Ovary (tissue), 9 donors: Measurements from ENCODE around the gene MATK. TPM values are rescaled to one million over a fixed set of nuclear protein-coding genes. Genes with fewer than 3 reads are reported as not detected.

Source experiments
- DNase-seq, 5 donors: peaks; one replicate each; pipeline ENCODE4 v3.0.0-alpha.2; 2019 to 2020
- H3K27ac ChIP-seq, 2 donors: fragments of 200-600 bp; one replicate each; pipeline versions ENCODE4 v1.5.1 to v1.8.0; 2019 to 2022
- H3K27me3 ChIP-seq: fragments of 200-600 bp; one replicate; pipeline ENCODE4 v1.8.0; 2022
- H3K36me3 ChIP-seq: fragments of 200-600 bp; sonication (generic); one replicate; pipeline ENCODE4 v1.5.1; 2019
- H3K4me1 ChIP-seq: one replicate; pipeline ENCODE4 v1.8.1; 2013; ENCODE audit warnings: mild to moderate bottlenecking, moderate library complexity; ENCODE audit not compliant: insufficient read depth
- H3K4me3 ChIP-seq: fragments of 200-600 bp; sonication (generic); one replicate; pipeline ENCODE4 v1.5.1; 2017
- H3K9me3 ChIP-seq, 2 donors: fragments of 200-600 bp in 1 of 2; sonication (generic) in 1 of 2; one replicate each; pipeline versions ENCODE4 v1.5.1 to v1.8.1; 2013 to 2019; ENCODE audit warnings: mild to moderate bottlenecking in 1 of 2, moderate library complexity in 1 of 2
- CTCF ChIP-seq, 3 donors: fragments of 450-650 bp in 2 of 3; fragments of 200-600 bp in 1 of 3; IDR thresholded peaks; one replicate each; pipeline versions ENCODE4 v1.5.1 to v1.8.0; 2016 to 2022; ENCODE audit warnings: antibody characterized with exemption in 3 of 3, mild to moderate bottlenecking in 1 of 3
- EP300 ChIP-seq: sonication (generic); formaldehyde crosslinking; IDR thresholded peaks from one replicate; pipeline ENCODE4 v1.6.1; 2017; ENCODE audit warnings: antibody characterized with exemption
- POLR2A ChIP-seq: fragments of 450-650 bp; IDR thresholded peaks from one replicate; pipeline ENCODE4 v1.6.1; 2017; ENCODE audit warnings: antibody characterized with exemption, mild to moderate bottlenecking, moderate library complexity
- WGBS, 3 donors: extraction: QIAGEN DNeasy Blood & Tissue Kit in 1 of 3; methylation state at CpG; one replicate each; pipeline versions ENCODE4 v1.1.5 to v1.1.7; 2013 to 2017; 5-methylcytosine and 5-hydroxymethylcytosine counted together
- intact Hi-C, 4 donors: fragments of 100-400 bp; cut with DNase I; formaldehyde crosslinking; loops; one replicate each; pipeline versions ENCODE4 v1.11.0 to v1.15.1; 2022 to 2023
- polyA plus RNA-seq, 2 donors: library from polyadenylated mRNA; stranded (reverse); fragments of 200-250 nt in 1 of 2; fragments of 350-450 nt in 1 of 2; fragmentation: Illumina TruSeq in 1 of 2; extraction: RNeasy Lipid Tissue Mini Kit (QIAGEN cat#74804) in 1 of 2; gene quantifications; one replicate each; pipeline ENCODE4 v1.2.3, GENCODE V29; 2013 to 2014
- total RNA-seq, 7 donors: library from RNA; depleted of rRNA in 2 of 7; stranded (reverse); fragments of >200 nt in 2 of 7; fragmentation: NEBNext Ultra II Directional in 3 of 7; extraction: Animal tissue kit (Norgen Biotek cat#: 25700) in 3 of 7; gene quantifications; one replicate each; pipeline versions ENCODE4 v1.1.0 to v1.2.4, GENCODE V29; 2016 to 2023
- donor health status: DM: no; HTN: no; CAD: no; lungs with moderate emphysema.
- donor health status: DM: no; HTN: no; CAD: no.
- donor health status: Bipolar disorder and iron deficiency.
- donor health status: DM: yes; HTN: yes; CAD: no.
- donor health status: DM: no; HTN: no; CAD: no.
- donor health status: DM: yes; HTN: yes; CAD: no.

The MATK gene
- total and polyA plus RNA-seq, 9 donors, result 0.25 to 1.4 (median 0.72) TPM

- TF ChIP-seq EP300 (no peak), POLR2A (no peak), CTCF (IDR thresholded peaks at IDR 0.05) (no peak)
- Histone ChIP-seq H3K9me3 (peaks cover 0 to 14% of the 10 kb centered on the region in 2 donors), H3K27ac (no peak overlapping the region), H3K36me3 (no peaks in the 10 kb centered on the region), H3K27me3 (no peaks in the 10 kb centered on the region), H3K4me1 (no peaks in the 10 kb centered on the region), H3K4me3 (no peak overlapping the region)
- DNase-seq, result no peak
- WGBS, 3 donors, result 95 to 99% (median 95%) methylated on average over 2 of the region's 2 CpGs
- intact Hi-C loops, result no loop called here
Observed at GRCh38 chr19:3781603-3782002, 4.6 kb downstream of the MATK start.

DNA sequence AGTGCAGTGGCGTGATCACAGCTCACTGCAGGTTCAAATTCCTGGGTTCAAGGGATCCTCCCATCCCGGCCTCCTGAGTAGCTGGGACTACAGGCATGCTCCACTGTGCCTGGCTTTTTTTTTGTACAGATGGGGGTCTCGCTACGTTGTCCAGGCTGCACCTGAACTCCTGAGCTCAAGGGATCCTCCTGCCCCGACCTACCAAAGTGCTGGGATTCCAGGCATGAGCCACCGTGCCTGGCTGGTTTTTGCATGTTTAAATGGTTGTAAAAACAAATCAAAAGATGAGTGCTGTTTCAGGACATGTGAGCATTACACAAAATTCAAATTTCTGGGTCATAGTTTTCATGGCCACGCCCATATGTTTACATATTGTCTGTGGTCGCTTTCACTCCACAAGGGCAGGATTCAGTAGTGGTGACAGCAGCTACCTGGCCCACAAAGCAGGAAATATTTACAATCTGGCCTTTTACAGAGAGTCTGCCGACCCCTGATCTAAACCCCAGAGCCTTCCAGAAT lies 5.3 kb downstream of the MATK start:
- intact Hi-C loops, result no loop called here

DNA sequence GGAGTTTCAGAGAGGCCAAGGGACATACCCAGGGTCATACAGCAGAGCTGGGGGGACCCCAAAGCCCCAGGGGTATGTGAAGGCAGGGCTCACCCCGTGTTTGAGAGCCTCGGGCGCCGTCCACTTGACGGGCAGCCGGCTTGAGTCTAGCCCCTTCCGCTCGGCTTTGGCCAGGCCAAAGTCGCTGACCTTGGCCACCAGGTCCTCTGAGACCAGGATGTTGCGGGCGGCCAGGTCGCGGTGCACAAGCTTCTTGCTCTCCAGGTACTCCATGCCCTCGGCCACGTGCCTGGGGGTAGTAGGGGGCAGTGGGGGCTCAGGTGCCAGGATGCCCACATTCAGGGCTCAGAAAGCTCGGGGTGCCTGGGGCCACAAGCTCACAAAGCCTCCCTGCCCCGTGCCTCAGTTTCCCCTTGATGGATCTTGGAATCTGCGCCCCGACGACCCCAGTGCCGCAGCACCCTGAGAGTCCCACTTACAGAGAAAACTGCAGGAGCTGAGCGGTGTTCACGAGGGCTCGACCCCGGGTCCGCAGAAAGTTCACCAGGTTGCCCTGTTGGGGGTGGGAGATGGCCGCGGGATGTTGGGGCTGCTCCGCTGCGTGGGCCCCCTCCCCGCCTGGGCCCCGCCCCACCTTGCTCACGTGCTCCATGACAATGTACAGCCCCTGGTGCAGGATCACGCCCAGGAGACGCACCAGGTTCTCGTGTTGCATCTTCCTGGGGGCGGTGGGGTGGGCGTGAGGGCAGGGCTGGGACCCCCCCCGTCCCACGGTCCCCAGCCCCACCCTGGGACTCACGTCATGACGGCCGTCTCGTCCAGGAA lies 7.1 kb downstream of the MATK start:
- no peak for TF ChIP-seq EP300
- no peak for TF ChIP-seq POLR2A
- TF ChIP-seq CTCF (IDR thresholded peaks at IDR 0.05), result no peak
- H3K27me3 ChIP-seq, result no peaks in the 10 kb centered on the region

More for the DNA sequence above, 5.3 kb downstream of the MATK start:
- Histone ChIP-seq H3K27ac (no peak overlapping the region), H3K4me3 (no peak overlapping the region), H3K9me3 (peaks cover 0 to 14% of the 10 kb centered on the region in 2 donors), H3K4me1 (no peaks in the 10 kb centered on the region), H3K36me3 (no peaks in the 10 kb centered on the region), H3K27me3 (no peaks in the 10 kb centered on the region)
- DNase-seq, result no peak
- 83 to 90% (median 86%) methylated on average over 9 of the region's 9 CpGs for WGBS, 3 donors
- no peak for TF ChIP-seq EP300
- TF ChIP-seq CTCF (IDR thresholded peaks at IDR 0.05), result no peak
- no peak for TF ChIP-seq POLR2A

GRCh38 chr19:3778104-3778867 lies 7.9 kb downstream of the MATK start:
- Histone ChIP-seq H3K9me3 (peaks cover 0 to 14% of the 10 kb centered on the region in 2 donors), H3K27me3 (no peaks in the 10 kb centered on the region), H3K36me3 (no peaks in the 10 kb centered on the region), H3K4me3 (no peak overlapping the region), H3K4me1 (no peaks in the 10 kb centered on the region), H3K27ac (no peak overlapping the region)
- no peak for DNase-seq
- no peak for TF ChIP-seq CTCF (IDR thresholded peaks at IDR 0.05)
- WGBS, 3 donors, result 74 to 81% (median 79%) methylated on average over 31 to 37 of the region's 37 CpGs
- intact Hi-C loops, result no loop called here

More for the DNA sequence above, 7.1 kb downstream of the MATK start:
- H3K9me3 ChIP-seq, result peaks cover 0 to 14% of the 10 kb centered on the region in 2 donors
- H3K4me1 ChIP-seq, result no peaks in the 10 kb centered on the region
- intact Hi-C loops, result no loop called here
- DNase-seq, result no peak
- H3K36me3 ChIP-seq, result no peaks in the 10 kb centered on the region
- no peak overlapping the region for H3K4me3 ChIP-seq
- WGBS, 3 donors, result 55 to 63% (median 60%) methylated on average over 22 to 44 of the region's 44 CpGs
- H3K27ac ChIP-seq, result no peak overlapping the region
